ENCODE results near the gene EPHB2. TPM values are rescaled to one million over a fixed set of nuclear protein-coding genes. Genes with fewer than 3 reads are reported as not detected.

Gene EPHB2
- total and polyA plus RNA-seq, 3 donors from 2014 or later = 7.7 to 9.4 (median 8.2) TPM

DNA sequence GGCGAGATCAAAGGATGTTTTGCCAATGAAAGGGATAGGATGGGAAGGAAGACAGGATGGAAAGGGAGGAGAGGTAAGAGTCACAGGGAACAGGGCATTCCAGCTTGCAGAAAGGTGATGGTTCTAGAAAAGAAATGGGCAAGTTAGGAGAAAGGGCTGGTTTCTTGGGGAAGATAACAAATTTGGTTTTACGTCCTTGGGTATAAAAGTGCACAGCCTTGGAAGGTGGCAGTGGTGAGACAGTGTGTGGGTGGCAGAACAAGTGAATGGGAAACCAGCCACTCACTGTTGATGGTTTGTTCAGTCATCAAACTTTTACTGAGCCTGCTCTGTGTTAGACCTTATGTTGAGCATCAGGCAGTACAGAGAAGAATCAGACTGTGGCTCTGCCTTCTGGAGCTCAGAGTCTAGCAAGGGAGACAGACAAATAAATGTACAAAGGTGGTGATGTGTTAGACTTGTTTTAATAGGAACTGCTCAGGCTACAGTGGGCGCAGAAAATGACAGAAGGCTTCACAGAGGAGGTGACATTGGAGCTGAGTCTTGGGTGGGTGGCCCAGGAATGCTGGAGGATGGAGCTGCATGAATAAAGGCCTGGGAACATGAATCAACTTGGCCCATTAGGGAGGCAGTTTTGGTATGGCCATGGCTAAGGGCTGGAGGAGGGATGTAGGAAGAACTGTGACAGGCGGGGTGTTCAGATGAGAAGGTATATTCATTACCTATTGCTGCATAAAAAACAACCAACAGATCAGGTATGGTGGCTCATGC, 76.3 kb downstream of the EPHB2 start:
- TF ChIP-seq POLR2A (IDR thresholded peaks at IDR 0.05) = no peak
- TF ChIP-seq, protein P1, sequence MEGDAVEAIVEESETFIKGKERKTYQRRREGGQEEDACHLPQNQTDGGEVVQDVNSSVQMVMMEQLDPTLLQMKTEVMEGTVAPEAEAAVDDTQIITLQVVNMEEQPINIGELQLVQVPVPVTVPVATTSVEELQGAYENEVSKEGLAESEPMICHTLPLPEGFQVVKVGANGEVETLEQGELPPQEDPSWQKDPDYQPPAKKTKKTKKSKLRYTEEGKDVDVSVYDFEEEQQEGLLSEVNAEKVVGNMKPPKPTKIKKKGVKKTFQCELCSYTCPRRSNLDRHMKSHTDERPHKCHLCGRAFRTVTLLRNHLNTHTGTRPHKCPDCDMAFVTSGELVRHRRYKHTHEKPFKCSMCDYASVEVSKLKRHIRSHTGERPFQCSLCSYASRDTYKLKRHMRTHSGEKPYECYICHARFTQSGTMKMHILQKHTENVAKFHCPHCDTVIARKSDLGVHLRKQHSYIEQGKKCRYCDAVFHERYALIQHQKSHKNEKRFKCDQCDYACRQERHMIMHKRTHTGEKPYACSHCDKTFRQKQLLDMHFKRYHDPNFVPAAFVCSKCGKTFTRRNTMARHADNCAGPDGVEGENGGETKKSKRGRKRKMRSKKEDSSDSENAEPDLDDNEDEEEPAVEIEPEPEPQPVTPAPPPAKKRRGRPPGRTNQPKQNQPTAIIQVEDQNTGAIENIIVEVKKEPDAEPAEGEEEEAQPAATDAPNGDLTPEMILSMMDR (IDR thresholded peaks at IDR 0.05) = no peak
- no peak for DNase-seq
- intact Hi-C loops (cut with DNase I; ENCODE audit: low total_unique reads) = no loop called here
- Histone ChIP-seq H3K9me3 (no peaks in the 10 kb centered on the region), H3K4me1 (peaks cover 14% of the 10 kb centered on the region), H3K27me3 (no peaks in the 10 kb centered on the region), H3K36me3 (ENCODE audit: low read depth, missing control alignments) (no peaks in the 10 kb centered on the region), H3K27ac (no peak overlapping the region), H3K4me3 (no peak overlapping the region)
- 86 to 87% methylated on average over 4 of the region's 4 CpGs for WGBS, 2 donors

DNA sequence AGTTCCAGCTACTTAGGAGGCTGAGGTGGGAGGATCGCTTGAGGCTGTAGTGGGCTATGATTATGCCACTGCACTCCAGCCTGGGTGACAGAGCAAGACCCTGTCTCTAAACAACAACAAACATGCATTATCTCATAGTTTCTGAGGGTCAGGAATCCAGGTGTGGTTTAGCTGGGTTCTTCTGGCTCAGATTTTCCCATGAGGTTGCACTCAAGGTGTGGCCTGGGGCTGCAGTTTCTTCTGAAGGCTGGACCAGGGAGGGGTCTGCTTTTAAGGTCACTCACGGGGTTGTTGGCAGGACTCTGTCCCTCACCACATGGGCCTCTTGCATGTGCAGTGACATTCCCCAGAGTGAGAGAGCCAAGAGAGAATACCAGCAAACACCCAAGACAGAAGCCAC, 77.0 kb downstream of the EPHB2 start:
- Histone ChIP-seq H3K27ac (no peak overlapping the region), H3K27me3 (no peaks in the 10 kb centered on the region), H3K4me1 (peaks cover 14% of the 10 kb centered on the region), H3K9me3 (no peaks in the 10 kb centered on the region), H3K4me3 (no peak overlapping the region), H3K36me3 (ENCODE audit: low read depth, missing control alignments) (no peaks in the 10 kb centered on the region)
- intact Hi-C loops (cut with DNase I; ENCODE audit: low total_unique reads) = no loop called here
- DNase-seq = no peak
- 94 to 96% methylated on average over 2 of the region's 2 CpGs for WGBS, 2 donors
- TF ChIP-seq POLR2A (IDR thresholded peaks at IDR 0.05) = no peak
- TF ChIP-seq, protein P1 (IDR thresholded peaks at IDR 0.05) = no peak

DNA sequence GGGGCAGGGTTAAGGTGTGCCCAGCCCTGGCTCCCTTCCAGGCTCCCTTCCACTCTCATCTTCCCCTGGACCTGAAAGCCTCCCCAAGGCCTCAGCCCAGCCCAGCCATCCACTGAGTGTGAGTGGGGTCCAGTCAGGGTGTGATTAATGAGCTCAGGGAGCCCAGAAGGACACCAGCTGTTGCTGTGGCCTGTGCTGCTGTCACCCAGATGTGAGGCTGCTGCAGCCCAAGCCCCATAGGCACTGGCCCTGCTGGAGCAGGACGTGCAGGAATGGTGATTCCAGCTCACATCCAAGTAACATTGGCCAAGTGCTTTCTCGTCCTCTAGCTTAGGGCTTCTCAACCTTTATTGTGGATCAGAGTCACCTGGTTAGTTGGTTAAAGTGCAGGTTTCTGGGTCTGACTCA, 77.6 kb downstream of the EPHB2 start:
- TF ChIP-seq, protein P1 (IDR thresholded peaks at IDR 0.05) = no peak
- no peak for TF ChIP-seq POLR2A (IDR thresholded peaks at IDR 0.05)
- no peaks in the 10 kb centered on the region for H3K27me3 ChIP-seq
- intact Hi-C loops (cut with DNase I; ENCODE audit: low total_unique reads) = no loop called here
- no peaks in the 10 kb centered on the region for H3K9me3 ChIP-seq
- H3K4me1 ChIP-seq = peaks cover 14% of the 10 kb centered on the region
- no peaks in the 10 kb centered on the region for H3K36me3 ChIP-seq (ENCODE audit: low read depth, missing control alignments)
- 64 to 78% methylated on average over 2 of the region's 2 CpGs for WGBS, 2 donors
- no peak overlapping the region for H3K27ac ChIP-seq
- H3K4me3 ChIP-seq = no peak overlapping the region
- DNase-seq = no peak

DNA sequence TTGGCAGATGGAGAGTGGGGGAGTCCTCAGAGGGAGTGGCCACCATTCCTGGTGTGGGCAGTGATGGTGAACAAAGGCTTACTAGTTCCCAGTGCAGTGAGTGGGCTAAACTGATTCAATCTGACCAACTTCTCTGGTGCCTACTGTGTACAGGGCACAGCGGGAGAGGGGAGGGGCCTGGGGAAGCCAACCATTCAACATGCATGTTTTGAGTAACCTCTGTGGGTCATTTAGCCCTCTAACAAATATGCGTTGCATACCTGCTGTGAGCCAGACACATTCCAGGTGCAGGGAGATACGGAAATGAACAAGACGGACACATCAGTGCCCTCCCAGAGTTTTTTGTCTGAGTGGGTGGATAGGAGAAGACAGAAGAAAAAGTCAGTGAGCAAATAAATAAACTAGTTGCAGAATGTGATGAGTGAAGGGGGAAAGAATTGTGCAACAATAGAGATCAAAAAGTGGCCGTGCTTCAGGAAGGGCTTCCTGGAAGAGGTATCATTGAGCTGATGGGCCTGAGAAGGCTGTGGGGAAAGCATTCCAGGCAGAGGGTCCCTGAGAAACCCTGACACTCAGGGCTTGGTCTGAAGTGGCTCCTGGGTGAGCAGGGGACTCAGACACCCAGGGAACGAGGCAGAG, 78.8 kb downstream of the EPHB2 start:
- H3K27ac ChIP-seq = no peak overlapping the region
- WGBS, 2 donors = 78 to 83% methylated on average over 6 of the region's 6 CpGs

More for the DNA sequence above, 78.8 kb downstream of the EPHB2 start:
- TF ChIP-seq, protein P1 (IDR thresholded peaks at IDR 0.05) = no peak
- TF ChIP-seq POLR2A (IDR thresholded peaks at IDR 0.05) = no peak
- no peaks in the 10 kb centered on the region for H3K27me3 ChIP-seq
- no peaks in the 10 kb centered on the region for H3K9me3 ChIP-seq
- DNase-seq = no peak
- no peak overlapping the region for H3K4me3 ChIP-seq
- intact Hi-C loops (cut with DNase I; ENCODE audit: low total_unique reads) = no loop called here
- H3K4me1 ChIP-seq = peaks cover 14% of the 10 kb centered on the region
- no peaks in the 10 kb centered on the region for H3K36me3 ChIP-seq (ENCODE audit: low read depth, missing control alignments)

Measured in testis (tissue), 3 donors.